Caco-2 (cell line): ENCODE data around the gene HELZ. TPM values are rescaled to one million over a fixed set of nuclear protein-coding genes. Genes with fewer than 3 reads are reported as not detected.
A peak's percentile ranks its signal among the peaks of the same experiment; 100 is the strongest.

ENCODE experiments used
- BruUV-seq: library from RNA; stranded (reverse); fragments of 400-500 nt; replicated peaks from 2 replicates; lab custom pipeline; 2021; lab: Mats Ljungman, UMichigan
- CTCF ChIA-PET: fragments of 300-600 bp; sonication (Branson Sonifier 250); formaldehyde crosslinking; loops from one replicate; lab custom pipeline; 2022; ENCODE audit warnings: antibody characterized with exemption; lab: Charles Lee
- POLR2A ChIA-PET: fragments of 300-600 bp; sonication (Branson Sonifier 250); formaldehyde crosslinking; loops from one replicate; lab custom pipeline; 2022; ENCODE audit warnings: antibody characterized with exemption; lab: Charles Lee
- DNase-seq, 2 experiments: peaks; one replicate each; pipeline versions ENCODE4 v3.0.0 to v3.0.0-alpha.2; 2020 to 2022
- H3K27me3 ChIP-seq: replicated peaks from 2 replicates; pipeline ENCODE4 v1.6.0; 2011; ENCODE audit warnings: low read length; ENCODE audit not compliant: control insufficient read depth, insufficient read depth
- H3K36me3 ChIP-seq: 2 replicates; pipeline ENCODE4 v1.5.1; 2011; ENCODE audit warnings: low read length; ENCODE audit not compliant: control insufficient read depth, insufficient read depth
- H3K4me1 ChIP-seq: fragments of 250-450 bp; sonication (Bioruptor Pico); 2 replicates; pipeline ENCODE4 v1.5.1; 2020; ENCODE audit warnings: mild to moderate bottlenecking
- H3K4me3 ChIP-seq: 2 replicates; pipeline ENCODE4 v1.5.1; 2011; ENCODE audit warnings: low read depth, mild to moderate bottlenecking, control low read depth, low read length
- H3K9me3 ChIP-seq: fragments of 250-450 bp; sonication (Bioruptor Pico); 2 replicates; pipeline ENCODE4 v1.5.1; 2020; ENCODE audit warnings: mild to moderate bottlenecking, moderate library complexity
- H3K27ac Mint-ChIP-seq: one replicate; pipeline ENCODE4 v1.8.0; 2022; ENCODE audit warnings: mixed read lengths; ENCODE audit not compliant: unreplicated experiment
- H3K27me3 Mint-ChIP-seq: one replicate; pipeline ENCODE4 v1.8.0; 2022; ENCODE audit warnings: mixed read lengths; ENCODE audit not compliant: insufficient read depth, unreplicated experiment
- H3K36me3 Mint-ChIP-seq: one replicate; pipeline ENCODE4 v1.8.0; 2022; ENCODE audit warnings: mild to moderate bottlenecking, mixed read lengths; ENCODE audit not compliant: insufficient read depth, unreplicated experiment
- H3K4me1 Mint-ChIP-seq: one replicate; pipeline ENCODE4 v1.8.0; 2022; ENCODE audit warnings: low read depth, mixed read lengths; ENCODE audit not compliant: unreplicated experiment
- H3K4me3 Mint-ChIP-seq: one replicate; pipeline ENCODE4 v1.8.0; 2022; ENCODE audit warnings: mild to moderate bottlenecking, moderate library complexity, mixed read lengths; ENCODE audit not compliant: unreplicated experiment
- H3K9me3 Mint-ChIP-seq: one replicate; pipeline ENCODE4 v1.8.0; 2022; ENCODE audit warnings: mixed read lengths; ENCODE audit not compliant: unreplicated experiment
- intact Hi-C: fragments of 100-400 bp; cut with micrococcal nuclease; formaldehyde crosslinking; loops from one replicate; pipeline ENCODE4 v1.10.0; 2022; ENCODE audit not compliant: unreplicated experiment
- total RNA-seq: library from RNA; stranded (reverse); gene quantifications from 2 replicates; pipeline ENCODE4 v1.2.3, GENCODE V29; 2022
- TF ChIP-seq, protein P1 (sequence below), 2 experiments: fragments of 200-600 bp in 1 of 2; IDR thresholded peaks; 1 replicate in 1 of 2; 2 replicates in 1 of 2; pipeline versions ENCODE4 v1.5.1 to v1.8.0; 2011 to 2022; ENCODE audit warnings: antibody characterized with exemption in 1 of 2, control low read depth in 1 of 2, inconsistent platforms in 1 of 2, low read depth in 1 of 2, low read length in 1 of 2, mild to moderate bottlenecking in 1 of 2, moderate library complexity in 1 of 2; ENCODE audit not compliant: insufficient read depth in 1 of 2, severe bottlenecking in 1 of 2, unreplicated experiment in 1 of 2

HELZ gene
- total RNA-seq, 1 experiment from 2014 or later: 63.8 TPM

DNA sequence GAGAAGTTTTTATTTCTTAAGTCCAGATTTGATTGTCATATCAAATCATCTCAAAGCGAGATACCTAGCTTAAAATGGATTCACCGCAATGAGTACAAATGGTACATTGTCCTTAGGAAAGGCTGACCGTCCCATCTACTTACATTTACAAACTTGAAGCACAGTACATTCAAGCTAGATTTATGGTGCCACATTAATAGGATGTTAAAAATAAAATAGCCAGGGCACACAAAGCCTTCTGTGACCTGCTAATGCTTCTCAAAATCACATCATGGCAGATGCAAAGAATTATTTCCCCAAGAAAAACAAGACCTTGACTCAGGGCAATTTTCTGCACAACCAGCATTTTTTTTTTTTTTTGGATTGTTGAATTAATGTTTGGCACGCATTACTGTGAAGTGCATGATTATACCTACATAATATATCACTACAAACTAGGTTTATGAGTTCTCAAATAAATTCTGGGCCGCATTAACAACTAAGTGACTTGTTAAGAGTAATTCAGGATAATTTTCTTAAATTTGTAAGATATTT is 175.3 kb downstream of the HELZ start:
- Mint-ChIP-seq H3K4me1 (peaks cover 4% of the 10 kb centered on the region), H3K36me3 (peaks cover 29% of the 10 kb centered on the region), H3K27me3 (no peaks in the 10 kb centered on the region), H3K9me3 (no peaks in the 10 kb centered on the region), H3K27ac (no peak overlapping the region), H3K4me3 (no peak overlapping the region)
- no peak overlapping the region for H3K4me3 ChIP-seq
- no peaks in the 10 kb centered on the region for H3K27me3 ChIP-seq
- no peaks in the 10 kb centered on the region for H3K9me3 ChIP-seq
- intact Hi-C loops: no loop called here
- H3K36me3 ChIP-seq: no peaks in the 10 kb centered on the region
- POLR2A ChIA-PET: interaction anchor here (0.6 kb wide), 1 partner anchor 240 kb away, joined by 4 read pairs; no protein-coding TSS in a partner anchor
- no TSS peak for BruUV-seq
- TF ChIP-seq, protein P1, sequence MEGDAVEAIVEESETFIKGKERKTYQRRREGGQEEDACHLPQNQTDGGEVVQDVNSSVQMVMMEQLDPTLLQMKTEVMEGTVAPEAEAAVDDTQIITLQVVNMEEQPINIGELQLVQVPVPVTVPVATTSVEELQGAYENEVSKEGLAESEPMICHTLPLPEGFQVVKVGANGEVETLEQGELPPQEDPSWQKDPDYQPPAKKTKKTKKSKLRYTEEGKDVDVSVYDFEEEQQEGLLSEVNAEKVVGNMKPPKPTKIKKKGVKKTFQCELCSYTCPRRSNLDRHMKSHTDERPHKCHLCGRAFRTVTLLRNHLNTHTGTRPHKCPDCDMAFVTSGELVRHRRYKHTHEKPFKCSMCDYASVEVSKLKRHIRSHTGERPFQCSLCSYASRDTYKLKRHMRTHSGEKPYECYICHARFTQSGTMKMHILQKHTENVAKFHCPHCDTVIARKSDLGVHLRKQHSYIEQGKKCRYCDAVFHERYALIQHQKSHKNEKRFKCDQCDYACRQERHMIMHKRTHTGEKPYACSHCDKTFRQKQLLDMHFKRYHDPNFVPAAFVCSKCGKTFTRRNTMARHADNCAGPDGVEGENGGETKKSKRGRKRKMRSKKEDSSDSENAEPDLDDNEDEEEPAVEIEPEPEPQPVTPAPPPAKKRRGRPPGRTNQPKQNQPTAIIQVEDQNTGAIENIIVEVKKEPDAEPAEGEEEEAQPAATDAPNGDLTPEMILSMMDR (IDR thresholded peaks at IDR 0.05; ENCODE audit: insufficient read depth in 1 of 2, low read depth in 1 of 2, low read length in 1 of 2, severe bottlenecking in 1 of 2, unreplicated experiment in 1 of 2): no peak
- H3K4me1 ChIP-seq: peaks cover 10% of the 10 kb centered on the region; the same call in 1 of the 2 replicates
- DNase-seq: no peak
- CTCF ChIA-PET: no interaction called here

DNA sequence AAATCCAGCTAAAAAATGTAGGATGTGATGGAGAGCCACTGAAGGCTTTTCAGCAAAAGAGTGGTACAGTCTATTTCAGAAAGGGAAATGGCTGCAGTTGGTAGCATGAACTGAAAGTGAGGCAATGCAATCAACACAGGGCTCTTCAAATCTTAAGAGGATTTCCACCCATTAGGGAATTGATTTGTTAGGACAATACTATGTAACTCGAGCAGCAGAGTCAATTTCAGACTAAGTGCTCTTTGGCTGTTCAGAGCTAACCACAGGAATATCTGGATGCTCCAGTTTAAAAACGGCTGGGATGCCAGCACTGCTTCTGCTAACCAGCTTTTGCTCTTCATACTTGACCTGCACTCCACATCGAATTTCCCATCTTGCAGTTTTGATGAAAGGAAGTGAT is 176.0 kb downstream of the HELZ start:
- peaks cover 6% of the 10 kb centered on the region for H3K4me1 Mint-ChIP-seq

DNA sequence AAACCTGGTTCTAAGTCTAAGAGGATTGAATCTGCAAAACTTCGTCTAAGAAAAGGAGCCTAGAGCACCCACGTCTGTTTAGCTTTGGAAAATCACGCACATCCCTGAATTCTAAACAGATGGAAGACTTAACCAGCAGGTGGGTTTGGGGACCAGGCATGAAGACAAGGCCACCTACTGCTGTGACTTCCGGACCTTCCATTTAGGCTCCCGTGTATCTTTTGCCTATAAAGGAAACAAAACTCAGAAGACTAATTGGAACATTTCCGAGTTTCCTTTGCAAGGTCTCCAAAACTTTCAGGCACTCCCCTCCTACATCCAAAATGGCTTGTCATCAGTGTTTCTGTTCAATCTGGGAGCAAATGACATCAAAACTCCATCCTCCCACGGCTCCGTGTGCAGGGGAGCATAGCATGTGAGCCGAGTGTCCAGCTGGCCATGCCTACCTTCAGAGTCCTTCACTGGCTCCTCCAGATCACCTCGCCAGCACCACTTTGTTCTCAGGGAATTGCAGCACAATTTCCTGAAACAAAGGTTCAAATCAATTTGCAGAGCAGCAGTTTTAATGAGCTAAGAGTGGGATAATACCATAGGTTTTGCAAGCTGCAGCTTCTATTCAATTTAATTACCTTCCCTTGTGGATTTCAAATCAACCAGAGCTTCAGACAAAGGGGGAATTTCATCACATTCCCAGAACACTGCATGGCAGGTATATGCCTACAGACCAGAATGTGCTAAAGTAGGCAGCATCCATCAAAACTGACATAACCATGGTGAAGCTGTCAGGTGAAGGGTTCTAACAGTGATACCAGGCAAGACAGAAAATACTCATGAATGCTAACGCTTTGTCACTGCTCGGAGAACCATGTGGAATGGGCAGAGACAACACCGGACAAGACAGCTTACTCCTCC is 177.2 kb downstream of the HELZ start:
- intact Hi-C loops: no loop called here
- POLR2A ChIA-PET: no interaction called here
- H3K4me3 Mint-ChIP-seq: no peak overlapping the region

More for the DNA sequence above, 176.0 kb downstream of the HELZ start:
- Histone ChIP-seq H3K4me3 (no peak overlapping the region), H3K9me3 (no peaks in the 10 kb centered on the region), H3K27me3 (no peaks in the 10 kb centered on the region), H3K4me1 (peaks cover 10% of the 10 kb centered on the region; the same call in 1 of the 2 replicates), H3K36me3 (no peaks in the 10 kb centered on the region)
- no peak overlapping the region for H3K27ac Mint-ChIP-seq
- H3K9me3 Mint-ChIP-seq: no peaks in the 10 kb centered on the region
- CTCF ChIA-PET: no interaction called here
- POLR2A ChIA-PET: interaction anchor here (0.6 kb wide), 1 partner anchor 239 kb away, joined by 4 read pairs; no protein-coding TSS in a partner anchor
- H3K27me3 Mint-ChIP-seq: no peaks in the 10 kb centered on the region
- no TSS peak for BruUV-seq
- peaks cover 31% of the 10 kb centered on the region for H3K36me3 Mint-ChIP-seq
- no peak for DNase-seq
- TF ChIP-seq, protein P1 (IDR thresholded peaks at IDR 0.05; ENCODE audit: insufficient read depth in 1 of 2, low read depth in 1 of 2, low read length in 1 of 2, severe bottlenecking in 1 of 2, unreplicated experiment in 1 of 2): no peak
- intact Hi-C loops: no loop called here
- H3K4me3 Mint-ChIP-seq: no peak overlapping the region

More for the DNA sequence above, 177.2 kb downstream of the HELZ start:
- no peak overlapping the region for H3K4me3 ChIP-seq
- CTCF ChIA-PET: interaction anchor here (0.6 kb wide), 1 partner anchor 124 kb away, joined by 4 read pairs; no protein-coding TSS in a partner anchor
- H3K36me3 ChIP-seq: no peaks in the 10 kb centered on the region
- no peaks in the 10 kb centered on the region for H3K27me3 Mint-ChIP-seq
- no peaks in the 10 kb centered on the region for H3K27me3 ChIP-seq
- TSS peak; percentile 4 for BruUV-seq
- no peak for DNase-seq
- H3K9me3 Mint-ChIP-seq: no peaks in the 10 kb centered on the region
- no peak overlapping the region for H3K27ac Mint-ChIP-seq
- peaks cover 41% of the 10 kb centered on the region for H3K36me3 Mint-ChIP-seq
- H3K9me3 ChIP-seq: no peaks in the 10 kb centered on the region
- TF ChIP-seq, protein P1 (IDR thresholded peaks at IDR 0.05; ENCODE audit: insufficient read depth in 1 of 2, low read depth in 1 of 2, low read length in 1 of 2, severe bottlenecking in 1 of 2, unreplicated experiment in 1 of 2): no peak
- peaks cover 10% of the 10 kb centered on the region for H3K4me1 ChIP-seq
- H3K4me1 Mint-ChIP-seq: peaks cover 12% of the 10 kb centered on the region
